ENCODE results near the gene GPR87. TPM values are rescaled to one million over a fixed set of nuclear protein-coding genes. Genes with fewer than 3 reads are reported as not detected.

The GPR87 gene
- total RNA-seq, 4 donors from 2014 or later = not detected

DNA sequence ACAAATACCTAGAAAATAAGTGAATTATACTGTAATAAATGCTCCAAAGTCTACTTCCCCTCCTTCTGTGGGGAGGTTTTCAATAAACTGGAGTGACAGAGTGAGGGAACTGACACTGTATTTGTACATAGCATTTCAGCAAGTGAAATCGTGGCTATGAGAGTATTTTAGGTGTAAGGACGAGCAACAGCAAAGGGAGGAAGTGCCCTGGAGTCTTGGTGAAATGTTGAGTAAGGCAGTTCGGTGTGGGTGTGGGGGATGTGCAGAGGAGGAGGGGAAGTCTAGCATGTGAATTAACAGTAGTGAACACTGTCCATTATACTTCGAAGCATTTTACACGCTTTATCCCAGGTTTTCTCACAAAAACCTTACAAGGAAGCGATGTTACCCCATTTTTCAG is 30.8 kb upstream of the GPR87 start:
- TF ChIP-seq, protein P1, sequence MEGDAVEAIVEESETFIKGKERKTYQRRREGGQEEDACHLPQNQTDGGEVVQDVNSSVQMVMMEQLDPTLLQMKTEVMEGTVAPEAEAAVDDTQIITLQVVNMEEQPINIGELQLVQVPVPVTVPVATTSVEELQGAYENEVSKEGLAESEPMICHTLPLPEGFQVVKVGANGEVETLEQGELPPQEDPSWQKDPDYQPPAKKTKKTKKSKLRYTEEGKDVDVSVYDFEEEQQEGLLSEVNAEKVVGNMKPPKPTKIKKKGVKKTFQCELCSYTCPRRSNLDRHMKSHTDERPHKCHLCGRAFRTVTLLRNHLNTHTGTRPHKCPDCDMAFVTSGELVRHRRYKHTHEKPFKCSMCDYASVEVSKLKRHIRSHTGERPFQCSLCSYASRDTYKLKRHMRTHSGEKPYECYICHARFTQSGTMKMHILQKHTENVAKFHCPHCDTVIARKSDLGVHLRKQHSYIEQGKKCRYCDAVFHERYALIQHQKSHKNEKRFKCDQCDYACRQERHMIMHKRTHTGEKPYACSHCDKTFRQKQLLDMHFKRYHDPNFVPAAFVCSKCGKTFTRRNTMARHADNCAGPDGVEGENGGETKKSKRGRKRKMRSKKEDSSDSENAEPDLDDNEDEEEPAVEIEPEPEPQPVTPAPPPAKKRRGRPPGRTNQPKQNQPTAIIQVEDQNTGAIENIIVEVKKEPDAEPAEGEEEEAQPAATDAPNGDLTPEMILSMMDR (IDR thresholded peaks at IDR 0.05; ENCODE audit: low read depth) = no peak

- TF ChIP-seq, protein P1 (IDR thresholded peaks at IDR 0.05; ENCODE audit: low read depth) = no peak
Observed at GRCh38 chr3:151346292-151346691, 29.7 kb upstream of the GPR87 start.

- TF ChIP-seq, protein P1 (IDR thresholded peaks at IDR 0.05; ENCODE audit: low read depth) = no peak
Observed at GRCh38 chr3:151345859-151346258, 29.2 kb upstream of the GPR87 start.

DNA sequence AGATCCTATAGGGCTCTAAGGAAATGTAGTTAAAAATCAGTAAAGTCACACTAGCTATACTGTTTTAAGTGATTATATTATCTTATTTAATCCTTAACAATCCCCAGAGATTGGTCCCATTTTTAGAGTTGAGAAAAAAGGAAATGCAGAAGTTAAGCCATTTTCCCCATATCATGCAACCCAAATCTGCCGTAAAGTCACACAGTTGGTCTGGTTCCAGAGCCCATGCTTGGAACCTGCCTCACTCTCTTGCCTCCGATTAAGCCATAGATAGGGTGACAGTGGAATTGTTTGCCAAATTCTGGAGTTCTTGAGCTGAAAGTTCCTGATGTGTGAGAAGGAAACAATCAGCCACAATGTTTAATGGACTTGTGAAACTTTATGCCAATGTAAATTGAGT is 15.1 kb upstream of the GPR87 start:
- TF ChIP-seq, protein P1 (IDR thresholded peaks at IDR 0.05; ENCODE audit: low read depth) = no peak

DNA sequence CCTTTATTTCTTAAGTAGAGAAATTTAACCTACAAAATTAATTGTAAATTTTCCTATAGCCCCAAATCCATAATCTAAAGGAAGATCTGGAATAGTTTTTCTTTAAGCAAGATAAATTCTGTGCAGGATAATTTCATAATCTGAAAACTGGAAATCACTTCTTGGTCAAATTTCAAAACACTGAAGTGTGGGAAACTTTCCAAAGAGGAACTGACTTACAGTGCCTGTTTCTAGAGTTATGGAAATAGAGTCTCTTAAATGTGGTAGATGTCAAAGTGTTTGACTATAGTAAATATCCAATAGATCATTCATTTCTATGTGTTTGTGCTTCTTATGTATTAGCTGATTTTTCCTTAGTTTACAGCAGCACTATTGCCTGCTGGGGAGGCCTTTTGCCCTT is 14.3 kb upstream of the GPR87 start:
- TF ChIP-seq, protein P1 (IDR thresholded peaks at IDR 0.05; ENCODE audit: low read depth) = no peak

DNA sequence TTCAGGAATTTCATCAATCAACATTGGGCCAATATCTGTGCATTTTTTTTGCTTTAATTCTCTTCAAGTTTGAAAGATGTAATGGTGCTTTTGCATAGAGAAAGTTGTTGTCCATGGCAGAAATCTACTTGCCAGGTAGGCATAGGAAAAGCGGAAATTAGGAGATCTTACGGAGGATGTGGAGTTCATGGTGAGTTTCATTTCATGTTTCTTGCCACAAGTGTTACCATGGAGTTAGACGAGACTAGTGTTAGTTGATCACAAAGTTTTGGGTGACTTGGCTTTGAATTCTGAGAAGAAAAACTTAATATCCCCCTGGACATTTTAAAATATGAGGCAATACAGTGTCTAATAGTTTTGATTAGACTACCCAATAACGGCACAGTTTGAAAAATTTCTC is 13.8 kb upstream of the GPR87 start:
- TF ChIP-seq, protein P1 (IDR thresholded peaks at IDR 0.05; ENCODE audit: low read depth) = no peak

GRCh38 chr3:151329363-151329762 is 12.7 kb upstream of the GPR87 start, which contains the start of gene P2RY13:
P2RY13 (minus strand) TSS chr3:151329549; CDS start chr3:151329528, 21 bp downstream.
- TF ChIP-seq, protein P1 (IDR thresholded peaks at IDR 0.05; ENCODE audit: low read depth) = no peak

Data from subcutaneous adipose tissue (tissue), 4 donors.